ENCODE data around the gene VSTM4.

- TF ChIP-seq POLR2A (conservative IDR thresholded peaks at IDR 0.05) (no peak), ATF3 (IDR thresholded peaks at IDR 0.05) (no peak), ATF3 (CRISPR knock-in tag; conservative IDR thresholded peaks at IDR 0.05) (no peak), CREB3L1 (IDR thresholded peaks at IDR 0.05; ENCODE audit: borderline replicate concordance, low read depth) (no peak), USF1 (CRISPR knock-in tag; IDR thresholded peaks at IDR 0.05) (no peak), EZH2 (IDR thresholded peaks at IDR 0.05; ENCODE audit: borderline replicate concordance, low read depth, low read length) (no peak), MTF1 (CRISPR knock-in tag; IDR thresholded peaks at IDR 0.05; ENCODE audit: borderline replicate concordance) (no peak), ARNT (IDR thresholded peaks at IDR 0.05) (no peak), SIN3A (IDR thresholded peaks at IDR 0.05; ENCODE audit: borderline replicate concordance in 2 of 2, control insufficient read depth in 1 of 2, low read depth in 2 of 2, low read length in 2 of 2) (no peak), CTCF (IDR thresholded peaks at IDR 0.05 in 2 of 3, conservative IDR thresholded peaks at IDR 0.05 in 1 of 3; ENCODE audit: insufficient read depth in 2 of 3, low read depth in 1 of 3, low read length in 3 of 3) (no peak), BRCA1 (IDR thresholded peaks at IDR 0.05) (no peak), BRCA1 (CRISPR knock-in tag; IDR thresholded peaks at IDR 0.05) (no peak)
Observed at GRCh38 chr10:49036638-49037037, 78.7 kb downstream of the VSTM4 start.
